Smooth muscle cell (in vitro differentiated cells): ENCODE data around the gene CSNK2B. TPM values are rescaled to one million over a fixed set of nuclear protein-coding genes. Genes with fewer than 3 reads are reported as not detected.

Experiments used
- DNase-seq: peaks from one replicate; lab custom pipeline; 2025; ENCODE audit not compliant: unreplicated experiment; lab: John Stamatoyannopoulos, UW
- H2AFZ ChIP-seq: fragments of 200-600 bp; sonication (generic); 2 replicates; pipeline ENCODE4 v1.6.0; 2016; ENCODE audit warnings: antibody characterized with exemption, low read depth, mild to moderate bottlenecking
- H3F3A ChIP-seq: fragments of 200-600 bp; sonication (generic); 2 replicates; pipeline ENCODE4 v1.6.0; 2017; ENCODE audit warnings: antibody characterized with exemption, low read depth
- H3K27ac ChIP-seq: fragments of 200-600 bp; sonication (generic); 2 replicates; pipeline ENCODE4 v1.5.1; 2016; ENCODE audit warnings: low read depth, mild to moderate bottlenecking
- H3K27me3 ChIP-seq: fragments of 200-600 bp; sonication (generic); 2 replicates; pipeline ENCODE4 v1.6.1; 2016; ENCODE audit warnings: low read depth, mild to moderate bottlenecking
- H3K36me3 ChIP-seq: fragments of 200-600 bp; sonication (generic); 2 replicates; pipeline ENCODE4 v1.5.1; 2016; ENCODE audit warnings: low read depth
- H3K4me1 ChIP-seq: fragments of 200-600 bp; sonication (generic); 2 replicates; pipeline ENCODE4 v1.5.1; 2016; ENCODE audit warnings: low read depth
- H3K4me2 ChIP-seq: fragments of 200-600 bp; sonication (generic); 2 replicates; pipeline ENCODE4 v1.6.0; 2016; ENCODE audit warnings: mild to moderate bottlenecking
- H3K4me3 ChIP-seq: fragments of 200-600 bp; sonication (generic); 2 replicates; pipeline ENCODE4 v1.5.1; 2016; ENCODE audit warnings: mild to moderate bottlenecking
- H3K79me2 ChIP-seq: fragments of 200-600 bp; sonication (generic); 2 replicates; pipeline ENCODE4 v1.6.0; 2016; ENCODE audit warnings: low read depth, mild to moderate bottlenecking
- H3K9ac ChIP-seq: fragments of 200-600 bp; sonication (generic); 2 replicates; pipeline ENCODE4 v1.6.0; 2016; ENCODE audit warnings: low read depth
- H3K9me3 ChIP-seq: fragments of 200-600 bp; sonication (generic); replicated peaks from 2 replicates; pipeline ENCODE4 v1.5.1; 2016; ENCODE audit warnings: low read depth
- H4K20me1 ChIP-seq: fragments of 200-600 bp; sonication (generic); 2 replicates; pipeline ENCODE4 v1.6.0; 2016; ENCODE audit warnings: low read depth
- CTCF ChIP-seq: fragments of 200-600 bp; sonication (generic); IDR thresholded peaks from 2 replicates; pipeline ENCODE4 v1.5.1; 2017; ENCODE audit warnings: borderline replicate concordance, mild to moderate bottlenecking, antibody characterized with exemption; ENCODE audit not compliant: insufficient read depth, poor library complexity, severe bottlenecking
- WGBS: methylation state at CpG from one replicate; pipeline ENCODE4 v1.1.7; 2016; ENCODE audit warnings: low lambda C conversion rate; 5-methylcytosine and 5-hydroxymethylcytosine counted together
- polyA plus RNA-seq: library from polyadenylated mRNA; unstranded; fragments of >200 nt; fragmentation: Nextera tagmentation; extraction: Ambion mirVana; gene quantifications from 2 replicates; pipeline ENCODE4 v1.2.1, GENCODE V29; 2016
- total RNA-seq: library from RNA; depleted of rRNA; stranded (reverse); fragments of >200 nt; gene quantifications from 2 replicates; pipeline ENCODE4 v1.2.3, GENCODE V29; 2014

The CSNK2B gene
- total and polyA plus RNA-seq, 2 experiments from 2014 or later = 195 to 313 TPM

- Histone ChIP-seq H3K9me3 (no peaks in the 10 kb centered on the region), H3K4me1 (peaks cover 10% of the 10 kb centered on the region), H3K4me2 (peak overlapping the region; percentile 88), H3F3A (peaks cover 14% of the 10 kb centered on the region), H3K36me3 (no peaks in the 10 kb centered on the region), H3K4me3 (peak overlapping the region; percentile 94), H4K20me1 (peaks cover 4% of the 10 kb centered on the region), H3K9ac (peak overlapping the region; percentile 99), H3K27ac (peak overlapping the region; percentile 99), H3K27me3 (no peaks in the 10 kb centered on the region), H2AFZ (no peak overlapping the region), H3K79me2 (peaks cover 56% of the 10 kb centered on the region)
- 6% methylated on average over 28 of the region's 29 CpGs for WGBS
- no peak for TF ChIP-seq CTCF
- DNase-seq = no peak
These were observed 14.2 kb upstream of the CSNK2B start for GRCh38 chr6:31651602-31652191.

- Histone ChIP-seq H4K20me1 (peaks cover 6% of the 10 kb centered on the region), H3K4me1 (peaks cover 10% of the 10 kb centered on the region), H2AFZ (peak overlapping the region; percentile 56), H3K4me3 (peak overlapping the region; percentile 94), H3K27ac (peak overlapping the region; percentile 99), H3K27me3 (no peaks in the 10 kb centered on the region), H3K9me3 (no peaks in the 10 kb centered on the region), H3K9ac (peak overlapping the region; percentile 99), H3K4me2 (peak overlapping the region; percentile 88), H3F3A (peaks cover 14% of the 10 kb centered on the region), H3K36me3 (no peaks in the 10 kb centered on the region), H3K79me2 (peaks cover 66% of the 10 kb centered on the region)
- DNase-seq = no peak
- WGBS = 12% methylated on average over 37 of the region's 37 CpGs
- TF ChIP-seq CTCF = no peak
These were observed 12.8 kb upstream of the CSNK2B start for GRCh38 chr6:31652925-31653724.

GRCh38 chr6:31654574-31655348, 11.1 kb upstream of the CSNK2B start:
- peaks cover 69% of the 10 kb centered on the region for H3K79me2 ChIP-seq
- H3K9me3 ChIP-seq = no peaks in the 10 kb centered on the region
- H3K9ac ChIP-seq = no peak overlapping the region
- no peak overlapping the region for H3K27ac ChIP-seq
- H3K27me3 ChIP-seq = no peaks in the 10 kb centered on the region
- 96% methylated on average over 8 of the region's 8 CpGs for WGBS
- H4K20me1 ChIP-seq = peaks cover 15% of the 10 kb centered on the region
- no peak overlapping the region for H3K4me2 ChIP-seq
- DNase-seq = no peak
- H3K4me3 ChIP-seq = no peak overlapping the region
- TF ChIP-seq CTCF = no peak
- H3K4me1 ChIP-seq = peaks cover 25% of the 10 kb centered on the region
- H3K36me3 ChIP-seq = no peaks in the 10 kb centered on the region
- peaks cover 14% of the 10 kb centered on the region for H3F3A ChIP-seq
- H2AFZ ChIP-seq = no peak overlapping the region
